Keratinocyte (primary cell): ENCODE measurements around the gene ANO9. TPM values are rescaled to one million over a fixed set of nuclear protein-coding genes. Genes with fewer than 3 reads are reported as not detected.

Source experiments
- DNase-seq: peaks from one replicate; pipeline ENCODE4 v3.0.0-alpha.2; 2011; ENCODE audit warnings: low read depth, missing footprints, low spot score
- FAIRE-seq: peaks from 2 replicates; lab custom pipeline; 2011; peaks lifted over from hg19 to GRCh38; lab: Jason Lieb, UNC
- H2AFZ ChIP-seq: 2 replicates; pipeline ENCODE4 v1.6.0; 2012; ENCODE audit warnings: low read length, control low read depth, inconsistent platforms; ENCODE audit not compliant: control insufficient read depth
- H3K27ac ChIP-seq: 2 replicates; pipeline ENCODE4 v1.5.1; 2011; ENCODE audit warnings: low read length; ENCODE audit not compliant: control insufficient read depth, insufficient read depth
- H3K27me3 ChIP-seq: 3 replicates; pipeline ENCODE4 v1.6.0; 2011; ENCODE audit warnings: low read length; ENCODE audit not compliant: control insufficient read depth, insufficient read depth; ENCODE audit errors: extremely low read depth
- H3K36me3 ChIP-seq, 2 experiments: 2 replicates in 1 of 2; 3 replicates in 1 of 2; pipeline ENCODE4 v1.5.1; 2011; ENCODE audit warnings: low read length in 2 of 2, mild to moderate bottlenecking in 1 of 2; ENCODE audit not compliant: control insufficient read depth in 2 of 2, insufficient read depth in 2 of 2; ENCODE audit errors: extremely low read depth in 1 of 2
- H3K4me1 ChIP-seq: 3 replicates; pipeline ENCODE4 v1.5.1; 2011; ENCODE audit warnings: low read length; ENCODE audit not compliant: control insufficient read depth, insufficient read depth; ENCODE audit errors: extremely low read depth
- H3K4me2 ChIP-seq: 3 replicates; pipeline ENCODE4 v1.6.0; 2011; ENCODE audit warnings: low read depth, low read length; ENCODE audit not compliant: control insufficient read depth, insufficient read depth; ENCODE audit errors: extremely low read depth
- H3K4me3 ChIP-seq, 3 experiments: fragments of 200-600 bp in 1 of 3; sonication (generic) in 1 of 3; 2 replicates in 2 of 3; 3 replicates in 1 of 3; pipeline ENCODE4 v1.5.1; 2011 to 2016; ENCODE audit warnings: low read length in 3 of 3, mild to moderate bottlenecking in 3 of 3, control low read depth in 2 of 3, inconsistent platforms in 1 of 3, low read depth in 1 of 3, mixed read lengths in 1 of 3, mixed run types in 1 of 3, moderate library complexity in 1 of 3; ENCODE audit not compliant: control insufficient read depth in 2 of 3, insufficient read depth in 2 of 3; ENCODE audit errors: extremely low read depth in 1 of 3
- H3K79me2 ChIP-seq: 2 replicates; pipeline ENCODE4 v1.6.0; 2012; ENCODE audit warnings: low read length; ENCODE audit not compliant: control insufficient read depth, insufficient read depth
- H3K9ac ChIP-seq: 3 replicates; pipeline ENCODE4 v1.6.0; 2011; ENCODE audit warnings: low read length; ENCODE audit not compliant: control insufficient read depth, insufficient read depth; ENCODE audit errors: extremely low read depth
- H3K9me1 ChIP-seq: 3 replicates; pipeline ENCODE4 v1.6.0; 2011; ENCODE audit warnings: low read length; ENCODE audit not compliant: control insufficient read depth, insufficient read depth; ENCODE audit errors: extremely low read depth
- H3K9me3 ChIP-seq: 2 replicates; pipeline ENCODE4 v1.5.1; 2012; ENCODE audit warnings: low read depth, low read length; ENCODE audit not compliant: control insufficient read depth
- H4K20me1 ChIP-seq: 3 replicates; pipeline ENCODE4 v1.6.0; 2011; ENCODE audit warnings: low read length; ENCODE audit not compliant: control insufficient read depth, insufficient read depth; ENCODE audit errors: extremely low read depth
- EZH2 ChIP-seq: IDR thresholded peaks from one replicate; pipeline ENCODE4 v1.6.1; 2012; ENCODE audit warnings: inconsistent platforms, mild to moderate bottlenecking, low read length, moderate library complexity
- dilution Hi-C: fragments of 300-500 bp; cut with MboI; formaldehyde crosslinking; loops from one replicate; pipeline ENCODE4 v1.7.0; 2020; ENCODE audit warnings: low sequenced_read_pairs; ENCODE audit not compliant: extremely low pct_ligation_motif_present
- polyA plus RNA-seq, 5 experiments: library from polyadenylated mRNA; depleted of rRNA in 3 of 5; stranded (reverse) in 3 of 5; stranded (forward) in 1 of 5; unstranded in 1 of 5; fragments of >200 nt; gene quantifications; 1 replicate in 1 of 5; 2 replicates in 3 of 5; 3 replicates in 1 of 5; pipeline versions ENCODE4 v1.2.1 to v1.2.3, GENCODE V29; 2011 to 2012; ENCODE audit warnings: missing spikeins in 2 of 5, low read depth in 1 of 5, low replicate concordance in 1 of 5
- TF ChIP-seq, protein P1 (sequence below), 3 experiments: IDR thresholded peaks in 1 of 3; conservative IDR thresholded peaks in 1 of 3; optimal IDR thresholded peaks in 1 of 3; 2 replicates in 2 of 3; 3 replicates in 1 of 3; pipeline versions ENCODE3 to v1.5.1; 2011; ENCODE audit warnings: low read length in 3 of 3, mild to moderate bottlenecking in 3 of 3, moderate library complexity in 2 of 3, control low read depth in 1 of 3, inconsistent platforms in 1 of 3; ENCODE audit not compliant: insufficient read depth in 2 of 3; ENCODE audit errors: extremely low read depth in 1 of 3

ANO9 gene
- polyA plus RNA-seq, 1 donor (not counting 4 experiments of a cell fraction or from before 2014, with no cell fraction given): 16.1 TPM

DNA sequence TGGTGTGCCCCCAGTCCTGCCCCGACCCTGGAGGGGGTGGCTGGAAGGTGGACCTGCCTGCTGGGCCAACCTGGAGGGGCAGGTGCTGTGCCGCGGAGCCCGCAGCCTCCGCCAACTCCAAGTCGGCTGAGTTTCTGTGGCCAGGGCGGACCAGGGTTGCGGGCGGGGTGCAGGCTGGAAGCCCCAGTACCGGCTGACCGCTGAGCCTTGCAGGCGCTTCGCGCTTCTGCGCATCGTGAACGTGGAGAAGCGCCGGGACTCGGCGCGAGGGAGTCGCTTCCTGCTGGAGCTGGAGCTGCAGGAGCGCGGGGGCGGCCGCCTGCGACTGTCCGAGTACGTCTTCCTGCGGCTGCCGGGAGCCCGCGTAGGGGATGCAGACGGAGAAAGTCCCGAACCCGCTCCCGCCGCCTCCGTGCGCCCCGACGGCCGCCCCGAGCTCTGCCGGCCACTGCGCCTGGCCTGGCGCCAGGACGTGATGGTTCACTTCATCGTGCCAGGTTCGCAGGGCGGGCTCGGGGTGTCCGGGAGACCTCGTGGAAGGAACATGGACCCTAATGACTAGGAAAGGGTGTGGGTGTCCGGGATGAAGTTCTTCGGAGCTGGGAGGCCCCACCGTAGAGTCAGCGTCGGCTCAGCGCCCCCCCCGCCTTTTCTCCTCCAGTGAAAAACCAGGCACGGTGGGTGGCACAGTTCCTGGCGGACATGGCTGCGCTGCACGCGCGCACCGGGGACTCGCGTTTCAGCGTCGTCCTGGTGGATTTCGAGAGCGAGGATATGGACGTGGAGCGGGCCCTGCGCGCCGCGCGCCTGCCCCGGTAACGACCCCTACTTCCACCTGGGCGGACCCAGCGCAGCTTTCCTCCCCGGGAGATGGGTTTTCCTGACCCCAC lies 62.4 kb downstream of the ANO9 start:
- no peaks in the 10 kb centered on the region for H3K9me3 ChIP-seq
- H2AFZ ChIP-seq: no peak overlapping the region
- H3K79me2 ChIP-seq: no peaks in the 10 kb centered on the region
- H3K4me3 ChIP-seq: no peak overlapping the region
- peaks cover 4% of the 10 kb centered on the region for H4K20me1 ChIP-seq
- FAIRE-seq (no peak), DNase-seq (no peak)
- H3K36me3 ChIP-seq: peaks cover 0 to 2% of the 10 kb centered on the region in 2 experiments
- H3K27ac ChIP-seq: no peak overlapping the region
- H3K9me1 ChIP-seq: no peaks in the 10 kb centered on the region
- H3K4me2 ChIP-seq: no peak overlapping the region
- H3K4me1 ChIP-seq: no peaks in the 10 kb centered on the region
- dilution Hi-C loops: no loop called here
- TF ChIP-seq, protein P1, sequence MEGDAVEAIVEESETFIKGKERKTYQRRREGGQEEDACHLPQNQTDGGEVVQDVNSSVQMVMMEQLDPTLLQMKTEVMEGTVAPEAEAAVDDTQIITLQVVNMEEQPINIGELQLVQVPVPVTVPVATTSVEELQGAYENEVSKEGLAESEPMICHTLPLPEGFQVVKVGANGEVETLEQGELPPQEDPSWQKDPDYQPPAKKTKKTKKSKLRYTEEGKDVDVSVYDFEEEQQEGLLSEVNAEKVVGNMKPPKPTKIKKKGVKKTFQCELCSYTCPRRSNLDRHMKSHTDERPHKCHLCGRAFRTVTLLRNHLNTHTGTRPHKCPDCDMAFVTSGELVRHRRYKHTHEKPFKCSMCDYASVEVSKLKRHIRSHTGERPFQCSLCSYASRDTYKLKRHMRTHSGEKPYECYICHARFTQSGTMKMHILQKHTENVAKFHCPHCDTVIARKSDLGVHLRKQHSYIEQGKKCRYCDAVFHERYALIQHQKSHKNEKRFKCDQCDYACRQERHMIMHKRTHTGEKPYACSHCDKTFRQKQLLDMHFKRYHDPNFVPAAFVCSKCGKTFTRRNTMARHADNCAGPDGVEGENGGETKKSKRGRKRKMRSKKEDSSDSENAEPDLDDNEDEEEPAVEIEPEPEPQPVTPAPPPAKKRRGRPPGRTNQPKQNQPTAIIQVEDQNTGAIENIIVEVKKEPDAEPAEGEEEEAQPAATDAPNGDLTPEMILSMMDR (optimal IDR thresholded peaks at IDR 0.05 in 1 of 3, IDR thresholded peaks at IDR 0.05 in 1 of 3, conservative IDR thresholded peaks at IDR 0.05 in 1 of 3; ENCODE audit: extremely low read depth in 1 of 3, insufficient read depth in 2 of 3, low read length in 3 of 3): no peak
- no peak for TF ChIP-seq EZH2
- H3K27me3 ChIP-seq: no peaks in the 10 kb centered on the region
- H3K9ac ChIP-seq: no peak overlapping the region

DNA sequence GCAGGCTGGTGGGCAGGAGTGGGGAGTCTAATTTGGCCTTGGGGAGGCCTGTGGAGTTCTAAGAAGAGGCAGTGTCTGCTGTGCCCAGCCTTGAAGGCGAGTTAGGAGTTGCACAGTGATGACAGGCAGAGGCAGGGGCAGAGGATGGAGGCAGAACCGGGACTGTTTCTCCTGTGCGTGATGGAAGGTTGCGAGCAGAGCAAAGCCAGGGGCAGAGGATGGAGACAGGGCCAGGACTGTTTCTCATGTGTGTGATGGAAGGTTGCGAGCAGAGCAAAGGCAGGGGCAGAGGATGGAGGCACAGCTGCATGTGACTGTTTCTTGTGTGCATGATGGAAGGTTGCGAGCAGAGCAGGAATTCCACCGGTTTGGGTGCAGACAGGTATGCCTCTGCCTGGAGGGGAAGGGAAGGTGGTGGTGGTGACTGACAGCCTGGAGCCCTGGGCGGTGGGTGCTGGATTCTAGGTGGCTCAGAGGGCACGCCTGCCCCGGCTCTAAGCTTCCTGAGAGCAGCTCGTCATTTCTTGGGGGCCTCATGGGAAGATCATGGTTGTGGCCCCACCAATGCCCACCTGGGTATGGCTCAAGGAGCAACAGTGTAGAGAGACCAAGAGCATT lies 63.8 kb downstream of the ANO9 start:
- no peak for DNase-seq
- H2AFZ ChIP-seq: no peak overlapping the region
- no peak overlapping the region for H3K27ac ChIP-seq
- H3K9me1 ChIP-seq: no peaks in the 10 kb centered on the region
- no peaks in the 10 kb centered on the region for H3K79me2 ChIP-seq
- H3K4me3 ChIP-seq: no peak overlapping the region
- dilution Hi-C loops: no loop called here
- H3K27me3 ChIP-seq: peaks cover under 1% of the 10 kb centered on the region
- TF ChIP-seq, protein P1 (optimal IDR thresholded peaks at IDR 0.05 in 1 of 3, IDR thresholded peaks at IDR 0.05 in 1 of 3, conservative IDR thresholded peaks at IDR 0.05 in 1 of 3; ENCODE audit: extremely low read depth in 1 of 3, insufficient read depth in 2 of 3, low read length in 3 of 3): no peak
- no peak for TF ChIP-seq EZH2
- H3K4me2 ChIP-seq: no peak overlapping the region
- H3K9me3 ChIP-seq: no peaks in the 10 kb centered on the region
- H3K36me3 ChIP-seq: no peaks in the 10 kb centered on the region
- H3K9ac ChIP-seq: no peak overlapping the region
- no peak for FAIRE-seq
- H4K20me1 ChIP-seq: peaks cover 4% of the 10 kb centered on the region
- H3K4me1 ChIP-seq: no peaks in the 10 kb centered on the region
